ENCODE data around the gene MYO15B.

MYO15B gene

DNA sequence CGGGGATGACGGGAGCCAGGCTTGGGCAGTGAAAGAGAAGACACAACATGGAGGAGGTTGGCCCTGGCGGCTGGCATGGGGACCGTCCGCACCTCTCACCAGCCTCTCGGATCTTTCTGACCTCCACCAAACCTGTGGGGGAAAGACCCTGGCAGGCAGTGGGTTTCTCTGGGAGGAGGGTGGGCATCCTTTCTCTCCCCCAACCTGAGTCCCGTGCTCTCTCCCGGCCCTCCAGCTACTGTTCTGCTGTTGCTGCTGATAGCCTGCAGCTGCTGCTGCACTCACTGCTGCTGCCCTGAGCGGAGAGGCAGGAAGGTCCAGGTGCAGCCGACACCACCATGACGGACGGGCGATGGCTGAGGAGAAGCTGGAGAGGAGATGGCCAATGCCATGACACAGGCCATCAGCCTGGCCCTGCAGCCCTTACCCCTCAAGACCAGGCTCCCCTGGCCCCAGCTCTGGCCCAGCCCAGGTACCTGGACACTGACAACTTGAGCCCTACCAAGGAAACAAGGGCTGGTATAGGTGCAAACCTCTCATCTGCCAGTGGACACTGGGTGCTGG is 53.0 kb downstream of the MYO15B start:
- Mint-ChIP-seq H3K9me3 (no peaks in the 10 kb centered on the region), H3K4me1 (peaks cover under 1% of the 10 kb centered on the region), H3K36me3 (no peaks in the 10 kb centered on the region), H3K4me3 (no peak overlapping the region), H3K27ac (no peak overlapping the region)
- ATAC-seq (no peak), DNase-seq (ENCODE audit: low spot score in 2 of 2) (no peak)

DNA sequence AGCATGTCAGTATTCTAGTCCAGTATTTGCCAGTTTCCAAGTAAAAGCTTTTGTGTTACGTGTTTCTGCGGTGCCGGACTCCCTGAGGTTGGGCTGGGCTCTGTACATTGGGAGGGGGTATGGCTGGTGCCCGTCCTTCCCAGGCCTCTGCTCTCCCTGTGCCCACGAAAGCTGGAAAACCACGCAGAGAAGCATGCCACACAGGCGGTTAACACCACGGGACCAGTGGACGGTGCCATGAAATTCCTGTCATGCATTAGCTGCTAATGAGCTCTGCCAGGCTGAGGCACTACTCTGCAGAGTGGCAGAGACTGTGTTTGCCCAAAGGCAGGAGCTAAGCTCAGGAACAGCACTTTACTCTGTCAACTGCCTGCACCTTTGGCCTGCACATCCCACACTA is 53.7 kb downstream of the MYO15B start:
- Mint-ChIP-seq H3K4me3 (no peak overlapping the region), H3K4me1 (peaks cover 8% of the 10 kb centered on the region), H3K9me3 (no peaks in the 10 kb centered on the region), H3K27ac (no peak overlapping the region), H3K36me3 (no peaks in the 10 kb centered on the region)
- DNase-seq (ENCODE audit: low spot score in 2 of 2), result no peak
- no peak for ATAC-seq

DNA sequence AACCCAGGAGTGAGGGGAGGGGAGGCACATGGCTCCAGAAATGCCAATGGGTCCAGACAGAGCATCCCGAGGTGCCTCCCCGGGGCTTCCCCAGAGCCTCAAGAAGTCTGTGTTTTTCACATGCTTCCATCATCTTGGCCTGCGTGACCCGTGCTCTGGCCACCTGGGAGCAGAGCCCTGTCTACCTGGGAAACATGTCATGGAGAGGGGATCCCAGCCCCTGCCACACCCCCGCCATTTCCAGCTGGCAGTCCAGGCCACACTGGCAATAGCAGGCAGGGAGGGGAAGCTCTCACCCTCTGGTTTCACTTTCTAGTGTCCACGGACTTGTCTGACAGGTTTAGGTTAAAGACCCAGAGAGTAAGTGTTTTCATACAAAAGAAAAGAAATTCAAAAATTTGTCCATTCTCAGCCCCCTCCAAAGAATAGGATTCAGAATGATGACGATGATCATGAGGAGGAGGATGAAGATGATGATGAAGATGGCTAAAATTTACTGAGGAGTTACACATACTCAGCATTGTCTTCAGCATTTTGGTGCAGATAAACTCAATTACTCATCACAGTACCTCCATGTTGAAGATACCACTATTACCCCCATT is 54.7 kb downstream of the MYO15B start:
- Mint-ChIP-seq H3K4me1 (peaks cover 13% of the 10 kb centered on the region), H3K27ac (no peak overlapping the region), H3K4me3 (no peak overlapping the region), H3K9me3 (no peaks in the 10 kb centered on the region), H3K36me3 (no peaks in the 10 kb centered on the region)
- DNase-seq (ENCODE audit: low spot score in 2 of 2) (no peak), ATAC-seq (no peak)

DNA sequence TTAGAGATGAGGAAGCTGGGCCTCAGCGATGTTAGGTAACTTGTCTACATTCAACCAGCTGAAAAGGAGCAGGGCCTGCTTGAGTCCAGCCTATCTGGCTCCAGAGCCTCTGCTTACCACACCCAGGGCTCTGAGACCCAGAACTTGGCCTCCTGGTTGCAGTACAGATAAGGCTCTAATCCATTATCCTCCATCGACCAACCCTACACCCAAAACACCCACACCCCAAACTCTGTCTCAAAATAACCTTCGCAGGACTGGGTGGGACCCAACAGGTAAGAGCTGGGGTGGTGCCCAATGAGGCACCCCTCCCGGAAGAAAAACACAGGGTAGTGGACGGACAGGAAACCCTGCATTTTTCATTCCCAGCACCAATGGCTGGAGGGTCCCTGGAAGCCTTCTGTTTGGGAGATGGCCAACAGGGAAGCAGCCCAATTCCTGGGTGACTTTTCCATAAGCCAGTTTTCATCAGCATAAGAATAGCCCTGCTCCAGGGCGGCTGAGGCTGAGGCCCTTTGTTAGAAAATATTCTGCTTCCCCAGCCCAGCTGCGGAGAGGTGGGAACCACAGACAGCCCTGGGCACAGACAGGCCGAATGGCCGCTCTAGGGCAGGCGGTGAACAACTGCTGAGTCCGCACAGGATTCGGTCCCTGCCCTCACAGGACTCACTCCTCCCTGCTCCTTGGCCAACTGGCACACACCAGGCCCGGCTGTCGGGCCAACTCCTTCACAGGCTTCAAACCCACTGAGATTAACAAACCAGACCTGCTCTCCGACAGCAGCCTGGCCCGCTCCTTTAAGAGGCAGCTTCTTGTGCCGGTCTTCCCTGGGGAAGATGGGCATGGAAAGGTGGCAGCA is 55.4 kb downstream of the MYO15B start:
- Mint-ChIP-seq H3K9me3 (no peaks in the 10 kb centered on the region), H3K4me1 (peaks cover 13% of the 10 kb centered on the region), H3K36me3 (no peaks in the 10 kb centered on the region), H3K27ac (no peak overlapping the region), H3K4me3 (no peak overlapping the region)
- no peak for DNase-seq (ENCODE audit: low spot score in 2 of 2)
- ATAC-seq, result no peak

DNA sequence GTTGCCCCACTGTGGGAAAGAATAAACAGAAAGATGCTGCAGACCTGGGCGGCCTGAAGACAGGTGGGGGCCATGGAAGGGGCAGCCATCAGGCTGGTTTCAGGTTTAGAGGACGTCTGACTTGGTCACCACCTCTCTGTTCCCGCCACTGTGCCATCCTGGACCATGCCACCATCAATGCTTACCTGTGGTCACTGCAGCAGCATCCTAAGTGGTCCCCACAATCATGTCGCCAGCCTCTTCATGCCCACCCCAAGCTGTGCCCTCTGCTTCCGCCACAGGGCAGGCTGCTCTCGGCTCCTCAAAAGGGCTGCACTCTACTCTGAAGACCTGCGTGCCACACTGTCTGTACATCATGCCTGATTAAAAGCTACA is 56.0 kb downstream of the MYO15B start:
- no peak for ATAC-seq
- Mint-ChIP-seq H3K27ac (no peak overlapping the region), H3K4me1 (peaks cover 13% of the 10 kb centered on the region)

DNA sequence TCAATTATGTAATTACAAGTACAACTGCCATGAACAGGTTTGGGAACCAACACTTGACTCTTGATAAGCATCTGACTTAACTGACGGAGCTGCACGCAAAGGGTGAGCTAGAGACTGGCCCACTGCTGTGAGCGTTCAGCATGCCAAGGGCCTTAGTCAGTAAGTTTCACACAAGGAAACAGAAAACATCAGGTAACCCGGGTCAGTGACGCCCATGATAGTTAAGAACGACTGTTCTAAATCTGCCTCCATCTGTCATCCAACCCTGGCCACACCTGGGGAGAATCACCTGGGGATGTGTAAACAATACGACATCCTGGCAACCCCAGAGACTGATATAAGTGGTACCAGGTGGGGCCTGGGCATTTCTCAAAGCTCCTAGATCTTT is 57.9 kb downstream of the MYO15B start:
- peaks cover 13% of the 10 kb centered on the region for H3K4me1 Mint-ChIP-seq
- no peak for ATAC-seq
- no peak for DNase-seq (ENCODE audit: low spot score in 2 of 2)
- peaks cover 19% of the 10 kb centered on the region for H3K36me3 Mint-ChIP-seq
- no peaks in the 10 kb centered on the region for H3K9me3 Mint-ChIP-seq
- no peak overlapping the region for H3K4me3 Mint-ChIP-seq
- peak overlapping the region; percentile 89 for H3K27ac Mint-ChIP-seq

More for the DNA sequence above, 56.0 kb downstream of the MYO15B start:
- Mint-ChIP-seq H3K4me3 (no peak overlapping the region), H3K9me3 (no peaks in the 10 kb centered on the region), H3K36me3 (peaks cover under 1% of the 10 kb centered on the region)
- no peak for DNase-seq (ENCODE audit: low spot score in 2 of 2)

DNA sequence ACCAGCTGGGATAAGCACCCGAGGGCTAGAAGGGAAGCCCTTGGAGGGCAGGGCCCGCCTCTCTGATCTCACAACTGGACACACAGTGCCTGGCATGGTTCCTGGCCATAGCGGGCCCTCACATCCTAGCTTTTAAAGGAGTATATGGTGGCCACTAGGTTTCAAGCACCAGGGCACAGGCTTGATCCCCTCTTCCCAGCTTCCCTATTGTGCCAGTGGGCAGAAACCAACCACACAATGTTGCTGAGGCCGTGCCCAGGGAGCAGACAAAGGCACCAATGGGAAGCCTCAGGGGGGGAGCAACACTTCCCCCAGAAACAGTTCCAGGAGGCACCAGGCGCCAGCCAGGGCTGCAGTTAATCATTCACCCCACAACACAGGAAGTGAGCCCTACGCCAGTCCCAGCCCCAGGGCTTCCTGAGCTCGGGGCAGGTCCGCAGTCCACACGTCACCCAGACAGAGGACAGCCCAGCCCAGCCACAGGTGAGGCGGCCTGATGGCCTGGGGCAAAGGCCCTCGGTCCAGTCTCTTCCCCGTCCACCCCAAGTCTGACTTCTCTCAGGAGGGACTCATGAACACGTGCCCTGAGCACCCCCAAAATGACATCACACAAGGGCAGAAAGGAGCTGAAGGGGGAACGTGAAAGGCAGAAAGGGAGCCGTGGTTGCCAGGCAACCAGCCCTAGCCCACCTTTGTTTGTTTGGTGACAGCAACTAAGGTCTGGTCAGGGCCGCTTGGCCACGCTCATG is 58.5 kb downstream of the MYO15B start:
- H3K27ac Mint-ChIP-seq, result peak overlapping the region; percentile 89
- H3K9me3 Mint-ChIP-seq, result no peaks in the 10 kb centered on the region
- H3K36me3 Mint-ChIP-seq, result peaks cover 25% of the 10 kb centered on the region
- DNase-seq (ENCODE audit: low spot score in 2 of 2) (no peak), ATAC-seq (peak; percentile 85)
- peak overlapping the region; percentile 17 for H3K4me3 Mint-ChIP-seq
- peaks cover 13% of the 10 kb centered on the region for H3K4me1 Mint-ChIP-seq

DNA sequence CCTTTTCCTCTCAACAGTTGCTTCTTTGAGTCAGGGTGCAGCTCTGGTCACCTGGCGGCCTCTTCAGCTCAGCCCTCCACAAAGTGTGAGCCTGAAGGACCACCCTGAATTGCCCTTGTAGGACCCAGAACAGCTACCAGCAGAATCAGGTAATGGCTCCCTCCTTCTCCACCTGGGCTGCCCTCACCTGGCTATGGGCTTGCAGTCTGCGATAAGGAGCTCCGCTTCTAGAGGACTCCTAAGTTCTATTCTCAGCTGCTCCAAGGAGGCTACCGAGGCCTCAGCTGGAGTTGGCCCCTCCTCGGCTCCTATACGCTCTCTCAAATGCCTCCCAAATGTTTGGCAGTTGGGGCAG is 59.0 kb downstream of the MYO15B start:
- peaks cover 30% of the 10 kb centered on the region for H3K36me3 Mint-ChIP-seq
- DNase-seq (ENCODE audit: low spot score in 2 of 2), result no peak
- H3K9me3 Mint-ChIP-seq, result no peaks in the 10 kb centered on the region
- peak overlapping the region; percentile 89 for H3K27ac Mint-ChIP-seq
- peak; percentile 14 for ATAC-seq
- peak overlapping the region; percentile 17 for H3K4me3 Mint-ChIP-seq
- H3K4me1 Mint-ChIP-seq, result peaks cover 13% of the 10 kb centered on the region

DNA sequence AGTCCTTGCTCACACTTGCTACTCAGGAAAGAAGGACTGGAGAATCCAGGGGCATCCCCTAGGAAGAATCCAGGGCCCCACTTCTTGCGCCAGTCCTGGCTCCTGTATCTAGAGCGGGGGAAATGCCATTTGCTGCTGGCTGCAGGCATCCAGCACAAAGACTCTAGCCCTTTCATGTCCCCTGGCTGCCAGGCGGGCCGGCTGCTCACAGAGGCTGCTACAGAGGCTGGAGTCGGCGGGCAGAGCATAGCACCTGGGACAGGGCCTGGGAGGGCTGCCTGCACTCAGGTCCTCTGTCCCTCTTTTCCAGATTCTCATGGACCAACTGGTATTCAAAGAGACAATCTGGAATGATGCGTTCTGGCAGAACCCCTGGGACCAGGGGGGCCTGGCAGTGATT is 59.5 kb downstream of the MYO15B start:
- no peak for DNase-seq (ENCODE audit: low spot score in 2 of 2)
- H3K4me3 Mint-ChIP-seq, result no peak overlapping the region
- no peak for ATAC-seq
- no peaks in the 10 kb centered on the region for H3K9me3 Mint-ChIP-seq
- H3K4me1 Mint-ChIP-seq, result peaks cover 13% of the 10 kb centered on the region
- H3K27ac Mint-ChIP-seq, result no peak overlapping the region
- peaks cover 33% of the 10 kb centered on the region for H3K36me3 Mint-ChIP-seq

DNA sequence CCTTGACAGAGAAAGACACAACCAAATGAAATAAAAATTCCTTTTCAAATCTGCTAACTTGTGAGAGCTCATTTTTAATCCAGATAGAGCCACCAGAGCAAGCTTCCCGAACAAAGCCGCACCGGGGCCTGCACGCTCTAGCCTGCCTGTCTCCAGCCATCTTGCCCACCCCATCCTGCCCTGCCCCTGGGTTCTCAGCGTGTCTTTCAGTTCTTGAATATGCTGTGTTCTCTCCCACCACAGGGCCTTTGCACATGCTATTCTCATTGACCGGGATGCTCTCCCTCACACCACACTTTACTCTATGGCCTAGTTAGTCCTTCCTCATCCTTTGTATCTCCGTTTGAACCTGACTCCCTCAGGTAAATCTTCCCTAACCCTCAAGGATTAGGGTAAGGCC is 60.3 kb downstream of the MYO15B start:
- H3K36me3 Mint-ChIP-seq, result peaks cover 33% of the 10 kb centered on the region
- no peak overlapping the region for H3K27ac Mint-ChIP-seq
- ATAC-seq (no peak), DNase-seq (ENCODE audit: low spot score in 2 of 2) (no peak)
- H3K9me3 Mint-ChIP-seq, result no peaks in the 10 kb centered on the region
- peaks cover 18% of the 10 kb centered on the region for H3K4me1 Mint-ChIP-seq
- no peak overlapping the region for H3K4me3 Mint-ChIP-seq

DNA sequence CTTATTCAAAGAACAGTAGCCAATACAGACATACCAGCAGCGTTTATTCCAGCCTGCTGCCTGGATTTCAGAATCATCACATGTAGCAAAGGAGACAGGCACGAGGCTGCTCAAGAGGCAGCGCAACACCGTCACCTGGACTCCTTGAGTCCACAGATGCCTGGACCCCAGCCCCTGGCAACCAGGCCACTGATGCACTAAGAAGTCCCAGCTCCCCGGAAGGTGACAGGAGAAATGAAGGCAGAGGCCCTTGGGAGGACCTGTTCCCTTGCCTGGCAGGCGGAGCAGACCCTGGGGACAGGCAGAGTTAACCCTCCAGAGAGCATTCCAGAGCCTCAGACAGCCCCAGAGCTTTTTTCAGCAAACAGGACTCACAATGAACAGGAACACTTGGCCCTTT is 62.1 kb downstream of the MYO15B start:
- ATAC-seq, result no peak
- Mint-ChIP-seq H3K9me3 (no peaks in the 10 kb centered on the region), H3K4me3 (no peak overlapping the region), H3K4me1 (peaks cover 20% of the 10 kb centered on the region), H3K27ac (no peak overlapping the region), H3K36me3 (peaks cover 33% of the 10 kb centered on the region)
- DNase-seq (ENCODE audit: low spot score in 2 of 2), result no peak

DNA sequence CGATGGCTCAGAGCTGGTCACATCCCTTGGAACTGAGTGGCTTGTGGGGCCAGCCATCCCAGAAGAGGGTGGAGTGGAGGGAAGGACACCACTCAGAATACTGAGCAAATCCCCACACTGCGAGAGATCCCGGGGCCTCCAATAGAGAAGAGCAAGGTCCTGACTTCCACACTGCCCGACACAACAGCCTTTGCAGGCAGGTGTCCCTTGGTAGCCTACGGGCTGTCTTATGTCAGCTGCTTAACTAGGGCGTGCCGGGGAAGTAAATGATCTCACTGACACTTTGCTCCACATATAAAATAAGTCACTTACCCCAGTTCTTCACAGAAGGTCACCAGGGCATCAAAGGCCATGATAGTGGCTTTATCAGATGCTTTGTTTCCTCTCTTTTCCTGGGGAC is 63.3 kb downstream of the MYO15B start:
- H3K36me3 Mint-ChIP-seq, result peaks cover 36% of the 10 kb centered on the region
- no peak overlapping the region for H3K4me3 Mint-ChIP-seq
- H3K9me3 Mint-ChIP-seq, result no peaks in the 10 kb centered on the region
- DNase-seq (ENCODE audit: low spot score in 2 of 2) (no peak), ATAC-seq (no peak)
- H3K27ac Mint-ChIP-seq, result no peak overlapping the region
- peaks cover 17% of the 10 kb centered on the region for H3K4me1 Mint-ChIP-seq

DNA sequence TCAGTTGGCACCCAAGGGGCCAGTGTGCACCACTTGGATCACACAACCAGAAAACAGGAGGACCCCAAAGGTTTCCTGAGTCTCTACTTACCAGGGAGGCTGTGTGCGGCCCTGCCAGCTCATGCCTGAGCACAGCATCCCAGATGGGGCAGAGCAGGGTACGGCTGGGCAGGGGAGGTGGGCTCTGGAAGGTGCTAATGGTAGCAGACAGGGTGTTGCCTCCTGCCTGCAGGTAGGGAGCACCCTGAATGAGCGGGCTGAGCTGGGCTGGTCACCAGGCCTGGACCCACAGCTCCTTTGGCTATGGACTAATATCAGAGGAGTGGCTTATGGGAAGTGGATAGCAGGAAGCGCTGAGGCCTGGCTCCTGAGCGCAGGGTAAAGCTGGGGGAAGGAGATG is 64.7 kb downstream of the MYO15B start:
- peaks cover 47% of the 10 kb centered on the region for H3K36me3 Mint-ChIP-seq
- H3K27ac Mint-ChIP-seq, result peak overlapping the region; percentile 61
- H3K4me1 Mint-ChIP-seq, result peaks cover 8% of the 10 kb centered on the region
- DNase-seq (ENCODE audit: low spot score in 2 of 2), result no peak
- no peak for ATAC-seq
- no peak overlapping the region for H3K4me3 Mint-ChIP-seq
- H3K9me3 Mint-ChIP-seq, result no peaks in the 10 kb centered on the region

DNA sequence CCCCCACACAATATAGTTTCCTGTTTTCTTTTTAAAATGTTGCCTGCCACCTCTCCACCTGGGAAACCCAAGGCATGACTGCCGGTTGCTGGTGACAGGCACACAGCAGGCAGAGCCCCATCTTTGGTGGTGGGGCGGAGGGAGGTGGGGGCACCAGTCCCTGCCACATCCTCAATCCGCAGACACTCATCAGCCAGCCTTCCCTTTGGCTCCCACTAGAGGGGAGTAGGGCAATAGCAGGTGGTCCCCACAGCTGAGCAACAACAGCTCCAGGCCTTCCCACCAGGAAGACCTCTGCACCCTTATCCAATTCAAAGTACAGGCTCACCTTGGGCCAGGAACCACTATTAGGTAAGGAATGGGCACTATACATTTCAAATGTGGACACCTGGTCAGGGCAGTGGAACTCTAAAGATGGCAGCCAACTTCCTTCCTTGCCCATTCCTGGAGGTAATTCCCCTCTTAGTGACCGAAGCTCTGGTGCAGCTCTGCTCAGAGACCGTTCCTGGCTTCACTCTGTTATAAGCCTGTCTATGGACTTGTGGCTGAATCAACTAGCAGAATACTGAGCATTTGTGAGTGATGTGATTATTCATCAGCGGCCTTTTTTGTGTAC is 65.4 kb downstream of the MYO15B start:
- Mint-ChIP-seq H3K4me3 (no peak overlapping the region), H3K9me3 (no peaks in the 10 kb centered on the region), H3K27ac (peak overlapping the region; percentile 61), H3K4me1 (peaks cover 8% of the 10 kb centered on the region), H3K36me3 (peaks cover 50% of the 10 kb centered on the region)
- DNase-seq (ENCODE audit: low spot score in 2 of 2) (no peak), ATAC-seq (peak; percentile 64)

DNA sequence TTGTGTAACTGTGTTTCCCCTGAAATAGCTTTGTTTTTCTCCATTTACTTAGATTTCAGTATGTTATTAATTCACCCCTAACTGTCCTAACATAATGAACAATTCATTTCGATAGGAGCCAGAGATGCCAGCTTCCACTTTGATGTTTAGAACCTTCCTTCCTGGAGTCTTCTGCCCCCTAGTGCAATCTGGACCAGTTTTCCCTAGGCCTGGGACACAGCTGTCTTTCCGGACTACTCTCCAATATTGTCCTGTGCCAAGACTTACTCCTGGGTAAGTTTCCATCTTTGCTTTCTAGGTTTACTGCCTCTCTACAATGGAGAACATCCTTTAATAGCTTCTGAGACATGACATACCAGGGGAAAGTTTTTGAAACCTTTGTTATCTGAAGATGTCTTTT is 66.6 kb downstream of the MYO15B start:
- DNase-seq (ENCODE audit: low spot score in 2 of 2) (no peak), ATAC-seq (no peak)
- no peaks in the 10 kb centered on the region for H3K9me3 Mint-ChIP-seq
- H3K36me3 Mint-ChIP-seq, result peaks cover 44% of the 10 kb centered on the region
- no peak overlapping the region for H3K4me3 Mint-ChIP-seq
- H3K4me1 Mint-ChIP-seq, result peaks cover 8% of the 10 kb centered on the region
- no peak overlapping the region for H3K27ac Mint-ChIP-seq

Measured in stimulated activated effector memory CD8-positive, alpha-beta T cell treated with anti-CD3 and anti-CD28 coated beads, Interleukin-12 subunit alpha, Interleukin-12 subunit beta, amount 100 ng/mL, for 72 hours (primary cell).